Memory B cell (primary cell): ENCODE data around the gene SWSAP1.
A peak's percentile ranks its signal among the peaks of the same experiment; 100 is the strongest.

Experiments
- ATAC-seq: fragments of 150-1000 bp; cut with Tn5 transposase; 2 replicates; pipeline ENCODE4 v1.10.0; 2021; ENCODE audit warnings: low read depth, mild to moderate bottlenecking, moderate library complexity
- DNase-seq, 2 donors: peaks; one replicate each; pipeline ENCODE4 v3.0.0; 2022; ENCODE audit warnings: low spot score in 2 of 2
- H3K27ac Mint-ChIP-seq: one replicate; pipeline ENCODE4 v1.8.0; 2022; ENCODE audit warnings: mild to moderate bottlenecking, moderate library complexity, mixed read lengths
- H3K27me3 Mint-ChIP-seq: one replicate; pipeline ENCODE4 v1.8.0; 2022; ENCODE audit warnings: mixed read lengths
- H3K36me3 Mint-ChIP-seq: one replicate; pipeline ENCODE4 v1.8.0; 2022; ENCODE audit warnings: mild to moderate bottlenecking, mixed read lengths
- H3K4me1 Mint-ChIP-seq: one replicate; pipeline ENCODE4 v1.8.0; 2022; ENCODE audit warnings: mixed read lengths
- H3K4me3 Mint-ChIP-seq: one replicate; pipeline ENCODE4 v1.8.0; 2022; ENCODE audit warnings: mild to moderate bottlenecking, moderate library complexity, mixed read lengths
- H3K9me3 Mint-ChIP-seq: one replicate; pipeline ENCODE4 v1.8.0; 2022; ENCODE audit warnings: mixed read lengths

The SWSAP1 gene

GRCh38 chr19:11361771-11362731 lies 12.4 kb upstream of the SWSAP1 start:
- ATAC-seq = no peak
- Mint-ChIP-seq H3K4me1 (peaks cover 4% of the 10 kb centered on the region), H3K27me3 (peaks cover 2% of the 10 kb centered on the region), H3K27ac (no peak overlapping the region), H3K4me3 (no peak overlapping the region), H3K36me3 (peaks cover 9% of the 10 kb centered on the region), H3K9me3 (no peaks in the 10 kb centered on the region)
- no peak for DNase-seq

DNA sequence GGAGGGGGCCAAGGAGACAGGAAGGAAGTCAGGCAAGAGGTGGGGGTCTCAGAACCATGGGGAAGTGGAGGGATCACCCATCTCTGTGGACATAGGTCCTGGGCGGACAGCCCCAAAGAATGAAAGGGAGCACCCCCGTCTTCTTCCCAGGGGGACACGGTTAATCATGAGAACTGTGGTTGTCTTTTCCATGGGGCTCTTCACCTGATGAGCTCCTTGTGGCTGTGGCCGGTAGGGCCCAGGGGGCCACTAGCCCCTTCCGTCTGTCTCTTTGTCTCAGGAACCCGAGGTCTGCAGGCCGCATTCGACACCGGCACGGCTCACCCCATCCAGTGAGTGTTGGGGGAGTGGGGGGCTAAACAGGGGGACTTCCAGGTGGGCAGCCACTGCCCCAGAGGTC lies 10.6 kb upstream of the SWSAP1 start:
- no peak overlapping the region for H3K4me3 Mint-ChIP-seq
- no peaks in the 10 kb centered on the region for H3K9me3 Mint-ChIP-seq
- ATAC-seq (no peak), DNase-seq (no peak)
- peaks cover 14% of the 10 kb centered on the region for H3K36me3 Mint-ChIP-seq
- no peak overlapping the region for H3K27ac Mint-ChIP-seq
- peaks cover 2% of the 10 kb centered on the region for H3K27me3 Mint-ChIP-seq
- H3K4me1 Mint-ChIP-seq = peaks cover 2% of the 10 kb centered on the region

DNA sequence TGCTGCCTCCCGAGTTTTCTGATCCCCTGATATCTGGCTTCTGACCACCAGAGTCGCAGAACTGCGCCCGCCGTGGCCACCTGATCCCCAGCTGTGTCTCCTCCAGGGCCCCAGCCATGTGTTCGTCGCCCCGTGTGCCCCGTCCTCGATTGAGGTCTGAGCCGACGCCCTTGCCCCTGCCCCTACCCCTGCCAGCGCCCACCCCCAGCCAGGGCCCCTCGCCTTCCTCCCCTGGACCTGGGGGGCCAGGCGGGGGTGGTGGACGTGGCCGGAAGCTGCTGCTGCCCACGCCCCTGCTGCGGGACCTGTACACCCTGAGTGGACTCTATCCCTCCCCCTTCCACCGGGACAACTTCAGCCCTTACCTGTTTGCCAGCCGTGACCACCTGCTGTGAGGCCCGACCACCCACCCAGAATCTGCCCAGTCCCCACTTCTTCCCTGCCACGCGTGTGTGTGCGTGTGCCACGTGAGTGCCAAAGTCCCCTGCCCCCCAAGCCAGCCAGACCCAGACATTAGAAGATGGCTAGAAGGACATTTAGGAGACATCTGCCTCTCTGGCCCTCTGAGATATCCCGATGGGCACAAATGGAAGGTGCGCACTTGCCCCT lies 10.1 kb upstream of the SWSAP1 start:
- Mint-ChIP-seq H3K27me3 (no peaks in the 10 kb centered on the region), H3K36me3 (peaks cover 18% of the 10 kb centered on the region), H3K27ac (no peak overlapping the region), H3K4me1 (peaks cover 5% of the 10 kb centered on the region), H3K4me3 (no peak overlapping the region), H3K9me3 (no peaks in the 10 kb centered on the region)
- DNase-seq (no peak), ATAC-seq (no peak)

DNA sequence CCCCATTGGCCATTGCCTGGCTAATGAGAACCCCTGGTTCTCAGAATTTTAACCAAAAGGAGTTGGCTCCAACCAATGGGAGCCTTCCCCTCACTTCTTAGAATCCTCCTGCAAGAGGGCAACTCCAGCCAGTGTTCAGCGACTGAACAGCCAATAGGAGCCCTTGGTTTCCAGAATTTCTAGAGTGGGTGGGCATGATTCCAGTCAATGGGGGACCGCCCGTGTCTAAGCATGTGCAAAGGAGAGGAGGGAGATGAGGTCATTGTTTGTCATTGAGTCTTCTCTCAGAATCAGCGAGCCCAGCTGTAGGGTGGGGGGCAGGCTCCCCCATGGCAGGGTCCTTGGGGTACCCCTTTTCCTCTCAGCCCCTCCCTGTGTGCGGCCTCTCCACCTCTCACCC lies 9.5 kb upstream of the SWSAP1 start:
- peaks cover 6% of the 10 kb centered on the region for H3K4me1 Mint-ChIP-seq
- H3K27me3 Mint-ChIP-seq = no peaks in the 10 kb centered on the region
- peaks cover 23% of the 10 kb centered on the region for H3K36me3 Mint-ChIP-seq
- no peak overlapping the region for H3K4me3 Mint-ChIP-seq
- no peak overlapping the region for H3K27ac Mint-ChIP-seq
- H3K9me3 Mint-ChIP-seq = no peaks in the 10 kb centered on the region
- ATAC-seq = no peak
- no peak for DNase-seq

- H3K9me3 Mint-ChIP-seq = no peaks in the 10 kb centered on the region
- H3K27me3 Mint-ChIP-seq = no peaks in the 10 kb centered on the region
- ATAC-seq (no peak), DNase-seq (no peak)
- peaks cover 6% of the 10 kb centered on the region for H3K4me1 Mint-ChIP-seq
- H3K36me3 Mint-ChIP-seq = peaks cover 24% of the 10 kb centered on the region
- H3K4me3 Mint-ChIP-seq = no peak overlapping the region
- H3K27ac Mint-ChIP-seq = no peak overlapping the region
Measured at GRCh38 chr19:11365557-11366117, 8.8 kb upstream of the SWSAP1 start.

GRCh38 chr19:11367528-11367927 lies 6.9 kb upstream of the SWSAP1 start:
- H3K4me1 Mint-ChIP-seq = peaks cover 6% of the 10 kb centered on the region
- no peaks in the 10 kb centered on the region for H3K9me3 Mint-ChIP-seq
- ATAC-seq (no peak), DNase-seq (no peak)
- no peaks in the 10 kb centered on the region for H3K27me3 Mint-ChIP-seq
- peaks cover 28% of the 10 kb centered on the region for H3K36me3 Mint-ChIP-seq
- H3K4me3 Mint-ChIP-seq = no peak overlapping the region
- no peak overlapping the region for H3K27ac Mint-ChIP-seq

- no peaks in the 10 kb centered on the region for H3K9me3 Mint-ChIP-seq
- no peaks in the 10 kb centered on the region for H3K27me3 Mint-ChIP-seq
- DNase-seq = no peak
- H3K36me3 Mint-ChIP-seq = peaks cover 24% of the 10 kb centered on the region
- H3K4me1 Mint-ChIP-seq = peaks cover 13% of the 10 kb centered on the region
- no peak for ATAC-seq
- no peak overlapping the region for H3K4me3 Mint-ChIP-seq
- no peak overlapping the region for H3K27ac Mint-ChIP-seq
Measured at GRCh38 chr19:11370744-11371143, 3.7 kb upstream of the SWSAP1 start.

DNA sequence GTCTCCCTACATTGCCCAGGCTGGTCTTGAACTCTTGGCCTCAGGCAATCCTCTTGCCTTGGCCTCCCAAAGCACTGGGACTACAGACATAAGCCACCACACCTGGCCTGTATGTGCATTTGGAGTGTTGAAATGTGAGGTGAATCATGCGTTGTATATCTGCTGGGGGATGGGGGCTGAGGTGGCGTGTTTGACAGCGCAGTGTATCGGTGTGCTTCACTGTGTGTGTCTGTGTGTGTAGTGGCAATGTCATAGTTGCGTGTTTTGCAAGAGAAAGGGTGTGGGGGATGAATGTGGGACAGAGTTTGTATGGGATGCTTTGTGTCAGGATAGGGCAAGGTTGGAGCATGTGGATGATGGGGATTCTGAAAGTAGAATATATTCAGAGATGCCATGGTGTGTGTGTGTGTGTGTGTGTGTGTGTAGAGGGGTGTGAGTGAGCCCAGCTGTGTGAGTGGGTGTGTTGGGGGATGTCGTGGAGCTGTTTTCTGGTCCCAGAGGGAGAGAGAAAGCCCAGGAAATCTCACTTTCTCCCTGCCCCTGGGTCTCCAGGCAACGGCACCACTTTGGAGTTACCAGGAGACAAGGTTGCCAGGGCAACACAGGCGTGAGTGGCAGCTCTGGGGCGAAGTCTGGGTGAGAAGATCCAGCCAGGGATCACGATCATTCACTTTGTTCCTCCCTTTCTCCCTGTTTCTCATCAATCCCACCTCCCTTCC lies 1.1 kb upstream of the SWSAP1 start:
- Mint-ChIP-seq H3K9me3 (no peaks in the 10 kb centered on the region), H3K36me3 (peaks cover 18% of the 10 kb centered on the region), H3K4me3 (peak overlapping the region; percentile 41), H3K27me3 (no peaks in the 10 kb centered on the region), H3K4me1 (peaks cover 20% of the 10 kb centered on the region), H3K27ac (peak overlapping the region; percentile 37)
- ATAC-seq (no peak), DNase-seq (no peak)

DNA sequence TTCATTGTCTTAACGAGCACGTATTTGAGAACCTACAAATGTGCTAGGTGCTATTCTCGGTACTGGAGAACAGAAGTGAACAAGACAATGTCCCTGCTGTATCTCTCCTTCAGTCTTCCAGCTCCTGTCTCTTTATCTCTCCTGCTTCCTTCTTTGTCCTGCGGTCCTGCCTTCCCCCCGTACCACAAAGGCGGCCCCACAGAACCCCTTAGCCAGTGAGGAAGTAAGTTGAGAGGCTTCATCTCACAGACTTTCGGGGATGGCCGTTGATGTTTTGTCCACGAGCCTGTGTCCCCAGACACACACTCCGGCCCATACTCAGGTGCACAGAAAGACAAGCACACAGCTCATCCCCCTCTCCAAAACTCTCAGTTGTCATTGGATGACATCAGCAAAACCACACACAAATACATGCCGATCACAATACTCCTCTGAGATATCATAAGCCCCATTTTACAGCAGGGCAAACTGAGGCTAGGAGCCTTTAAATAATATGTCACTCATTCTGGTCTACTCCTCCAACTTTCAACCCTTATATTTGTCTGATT lies 507 bp upstream of the SWSAP1 start:
- ATAC-seq (no peak), DNase-seq (no peak)
- Mint-ChIP-seq H3K4me1 (peaks cover 20% of the 10 kb centered on the region), H3K36me3 (peaks cover 16% of the 10 kb centered on the region), H3K27ac (no peak overlapping the region), H3K4me3 (no peak overlapping the region), H3K27me3 (no peaks in the 10 kb centered on the region), H3K9me3 (no peaks in the 10 kb centered on the region)

- peak; percentile 26 for ATAC-seq
- Mint-ChIP-seq H3K27me3 (no peaks in the 10 kb centered on the region), H3K27ac (no peak overlapping the region), H3K9me3 (no peaks in the 10 kb centered on the region), H3K4me1 (peaks cover 20% of the 10 kb centered on the region), H3K36me3 (peaks cover 8% of the 10 kb centered on the region), H3K4me3 (no peak overlapping the region)
- DNase-seq = peak in 1 of 2 donors; percentile 39
Measured at GRCh38 chr19:11375143-11375948, 880 bp downstream of the SWSAP1 start.

- H3K4me1 Mint-ChIP-seq = peaks cover 29% of the 10 kb centered on the region
- H3K27me3 Mint-ChIP-seq = no peaks in the 10 kb centered on the region
Measured at GRCh38 chr19:11377237-11377636, 2.8 kb downstream of the SWSAP1 start.

DNA sequence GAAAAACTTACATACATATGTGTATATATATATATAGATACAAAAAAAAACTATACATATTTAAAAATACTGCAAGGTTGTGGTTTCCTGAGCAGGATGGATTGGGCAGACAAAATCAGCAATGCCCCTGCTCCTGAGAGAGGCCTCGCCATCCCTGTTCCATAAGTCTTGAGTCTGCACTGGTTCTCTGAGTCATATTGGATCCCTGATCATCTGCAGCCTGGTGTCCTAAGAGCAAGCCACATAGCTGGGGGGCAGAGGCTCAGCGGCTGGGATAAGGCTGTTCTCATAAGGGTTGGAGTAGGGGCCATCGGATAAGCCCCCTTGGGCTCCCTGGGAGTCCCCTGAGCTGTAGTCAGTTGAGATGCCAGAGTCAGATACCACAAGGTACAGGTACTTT lies 3.3 kb downstream of the SWSAP1 start:
- Mint-ChIP-seq H3K4me1 (peaks cover 31% of the 10 kb centered on the region), H3K4me3 (no peak overlapping the region), H3K36me3 (peaks cover 3% of the 10 kb centered on the region), H3K27ac (no peak overlapping the region), H3K27me3 (no peaks in the 10 kb centered on the region), H3K9me3 (no peaks in the 10 kb centered on the region)
- DNase-seq = no peak
- no peak for ATAC-seq

More at GRCh38 chr19:11377237-11377636, 2.8 kb downstream of the SWSAP1 start:
- ATAC-seq (no peak), DNase-seq (no peak)
- no peaks in the 10 kb centered on the region for H3K9me3 Mint-ChIP-seq
- H3K4me3 Mint-ChIP-seq = no peak overlapping the region
- peaks cover 3% of the 10 kb centered on the region for H3K36me3 Mint-ChIP-seq
- H3K27ac Mint-ChIP-seq = no peak overlapping the region
